Measurements from ENCODE around the gene DISC1. TPM values are rescaled to one million over a fixed set of nuclear protein-coding genes. Genes with fewer than 3 reads are reported as not detected.

DISC1 gene
- total RNA-seq, 6 experiments from 2014 or later, result 1.8 to 3.3 (median 2.4) TPM

GRCh38 chr1:232066521-232066920, 439.9 kb downstream of the DISC1 start:
- intact Hi-C loops (cut with DNase I), result no loop called here
- no peak for ATAC-seq
- Histone ChIP-seq H3K27me3 (no peaks in the 10 kb centered on the region), H3K9me3 (no peaks in the 10 kb centered on the region), H3K27ac (no peak overlapping the region), H3K4me3 (no peak overlapping the region), H3K4me1 (no peaks in the 10 kb centered on the region), H3K36me3 (no peaks in the 10 kb centered on the region)
- WGBS (ENCODE audit: insufficient coverage, low coverage, low lambda C conversion rate, missing lambda C conversion rate), result 69% methylated on average over 3 of the region's 3 CpGs
- TF ChIP-seq POLR2A (IDR thresholded peaks at IDR 0.05), result no peak
- TF ChIP-seq CTCF (IDR thresholded peaks at IDR 0.05), result no peak
- DNase-seq, result no peak

- TF ChIP-seq POLR2A (IDR thresholded peaks at IDR 0.05), result no peak
- no peak for TF ChIP-seq CTCF (IDR thresholded peaks at IDR 0.05)
- intact Hi-C loops (cut with DNase I), result no loop called here
- no peaks in the 10 kb centered on the region for H3K4me1 ChIP-seq
- H3K4me3 ChIP-seq, result no peak overlapping the region
- 33% methylated on average over 1 of the region's 1 CpG for WGBS (ENCODE audit: insufficient coverage, low coverage, low lambda C conversion rate, missing lambda C conversion rate)
- no peak overlapping the region for H3K27ac ChIP-seq
- H3K27me3 ChIP-seq, result no peaks in the 10 kb centered on the region
- H3K36me3 ChIP-seq, result no peaks in the 10 kb centered on the region
- DNase-seq (no peak), ATAC-seq (no peak)
- H3K9me3 ChIP-seq, result no peaks in the 10 kb centered on the region
Observed at GRCh38 chr1:232074265-232074664, 447.7 kb downstream of the DISC1 start.

- H3K4me3 ChIP-seq, result no peak overlapping the region
- H3K27me3 ChIP-seq, result no peaks in the 10 kb centered on the region
- WGBS (ENCODE audit: insufficient coverage, low coverage, low lambda C conversion rate, missing lambda C conversion rate), result 75% methylated on average over 1 of the region's 1 CpG
- ATAC-seq (no peak), DNase-seq (no peak)
- H3K9me3 ChIP-seq, result no peaks in the 10 kb centered on the region
- no peaks in the 10 kb centered on the region for H3K36me3 ChIP-seq
- intact Hi-C loops (cut with DNase I), result no loop called here
- no peak overlapping the region for H3K27ac ChIP-seq
- TF ChIP-seq POLR2A (IDR thresholded peaks at IDR 0.05), result no peak
- no peak for TF ChIP-seq CTCF (IDR thresholded peaks at IDR 0.05)
- H3K4me1 ChIP-seq, result no peaks in the 10 kb centered on the region
Observed at GRCh38 chr1:232077809-232078208, 451.2 kb downstream of the DISC1 start.

GRCh38 chr1:232084584-232085223, 458.1 kb downstream of the DISC1 start:
- H3K4me3 ChIP-seq, result no peak overlapping the region
- no peaks in the 10 kb centered on the region for H3K36me3 ChIP-seq
- no peaks in the 10 kb centered on the region for H3K4me1 ChIP-seq
- intact Hi-C loops (cut with DNase I), result no loop called here
- H3K27me3 ChIP-seq, result no peaks in the 10 kb centered on the region
- no peak overlapping the region for H3K27ac ChIP-seq
- WGBS (ENCODE audit: insufficient coverage, low coverage, low lambda C conversion rate, missing lambda C conversion rate), result 40% methylated on average over 1 of the region's 6 CpGs
- TF ChIP-seq POLR2A (IDR thresholded peaks at IDR 0.05), result no peak
- TF ChIP-seq CTCF (IDR thresholded peaks at IDR 0.05), result no peak
- no peaks in the 10 kb centered on the region for H3K9me3 ChIP-seq
- ATAC-seq, result peak in 3 of 4 donors; percentile 11 to 45 (median 27)
- no peak for DNase-seq
